Colonic mucosa (tissue), 4 donors: ENCODE measurements around the gene FATE1. TPM values are rescaled to one million over a fixed set of nuclear protein-coding genes. Genes with fewer than 3 reads are reported as not detected.

Experiments used
- DNase-seq: peaks from one replicate; pipeline ENCODE4 v3.0.0-alpha.2; 2020
- H3K27ac ChIP-seq: fragments of 200-600 bp; one replicate; pipeline ENCODE4 v1.8.0; 2021
- H3K27me3 ChIP-seq: fragments of 200-600 bp; one replicate; pipeline ENCODE4 v1.8.0; 2021
- H3K36me3 ChIP-seq: fragments of 200-600 bp; one replicate; pipeline ENCODE4 v1.8.0; 2021
- H3K4me1 ChIP-seq: fragments of 200-600 bp; one replicate; pipeline ENCODE4 v1.8.0; 2021; ENCODE audit warnings: mild to moderate bottlenecking
- H3K4me3 ChIP-seq: fragments of 200-600 bp; one replicate; pipeline ENCODE4 v1.8.0; 2021
- H3K9ac ChIP-seq, 2 donors: one replicate each; pipeline ENCODE4 v1.7.0; 2013; ENCODE audit warnings: control low read depth in 2 of 2, low read depth in 2 of 2, low read length in 2 of 2
- H3K9me3 ChIP-seq: fragments of 200-600 bp; one replicate; pipeline ENCODE4 v1.8.0; 2021
- CTCF ChIP-seq: fragments of 200-600 bp; IDR thresholded peaks from one replicate; pipeline ENCODE4 v1.8.0; 2022; ENCODE audit warnings: antibody characterized with exemption, mild to moderate bottlenecking
- intact Hi-C: fragments of 100-400 bp; cut with DNase I; formaldehyde crosslinking; loops from one replicate; pipeline ENCODE4 v1.14.1; 2022
- total RNA-seq, 2 donors: library from RNA; stranded (reverse); fragmentation: NEBNext Ultra II Directional in 1 of 2; extraction: Animal tissue kit (Norgen Biotek cat#: 25700) in 1 of 2; gene quantifications; one replicate each; pipeline ENCODE4 v1.2.1, GENCODE V29; 2021
- donor health status: healthy.
- donor health status: DM: no; HTN: no; CAD: no.
- donor health status: DM: no; HTN: no; CAD: no.

The FATE1 gene
- total RNA-seq, 2 donors from 2014 or later: not detected

- no peaks in the 10 kb centered on the region for H3K4me1 ChIP-seq
- no peak overlapping the region for H3K9ac ChIP-seq
- no peaks in the 10 kb centered on the region for H3K27me3 ChIP-seq
- H3K9me3 ChIP-seq: no peaks in the 10 kb centered on the region
- no peak overlapping the region for H3K4me3 ChIP-seq
- TF ChIP-seq CTCF: no peak
- H3K27ac ChIP-seq: no peak overlapping the region
- H3K36me3 ChIP-seq: no peaks in the 10 kb centered on the region
- intact Hi-C loops: no loop called here
- DNase-seq: no peak
Measured at GRCh38 chrX:151701071-151701470, 14.8 kb upstream of the FATE1 start.

GRCh38 chrX:151701531-151701930 is 14.3 kb upstream of the FATE1 start:
- no peaks in the 10 kb centered on the region for H3K36me3 ChIP-seq
- DNase-seq: no peak
- H3K9me3 ChIP-seq: no peaks in the 10 kb centered on the region
- H3K4me3 ChIP-seq: no peak overlapping the region
- no peak overlapping the region for H3K9ac ChIP-seq
- H3K4me1 ChIP-seq: no peaks in the 10 kb centered on the region
- no peaks in the 10 kb centered on the region for H3K27me3 ChIP-seq
- TF ChIP-seq CTCF: no peak
- intact Hi-C loops: no loop called here
- H3K27ac ChIP-seq: no peak overlapping the region

- no peak for DNase-seq
Measured at GRCh38 chrX:151702026-151702714, 13.7 kb upstream of the FATE1 start.

GRCh38 chrX:151702741-151703340 is 13.0 kb upstream of the FATE1 start:
- DNase-seq: no peak
- H3K4me3 ChIP-seq: no peak overlapping the region
- no peaks in the 10 kb centered on the region for H3K9me3 ChIP-seq
- H3K9ac ChIP-seq: no peak overlapping the region
- intact Hi-C loops: no loop called here
- no peaks in the 10 kb centered on the region for H3K4me1 ChIP-seq
- no peak for TF ChIP-seq CTCF
- H3K27me3 ChIP-seq: no peaks in the 10 kb centered on the region
- H3K36me3 ChIP-seq: no peaks in the 10 kb centered on the region
- no peak overlapping the region for H3K27ac ChIP-seq

More at GRCh38 chrX:151702026-151702714, 13.7 kb upstream of the FATE1 start:
- H3K36me3 ChIP-seq: no peaks in the 10 kb centered on the region
- H3K4me3 ChIP-seq: no peak overlapping the region
- no peaks in the 10 kb centered on the region for H3K9me3 ChIP-seq
- no peak overlapping the region for H3K9ac ChIP-seq
- intact Hi-C loops: no loop called here
- TF ChIP-seq CTCF: no peak
- no peaks in the 10 kb centered on the region for H3K4me1 ChIP-seq
- no peaks in the 10 kb centered on the region for H3K27me3 ChIP-seq
- H3K27ac ChIP-seq: no peak overlapping the region

GRCh38 chrX:151703487-151703886 is 12.3 kb upstream of the FATE1 start:
- DNase-seq: no peak
- no peak overlapping the region for H3K9ac ChIP-seq
- H3K9me3 ChIP-seq: no peaks in the 10 kb centered on the region
- intact Hi-C loops: no loop called here
- no peak for TF ChIP-seq CTCF
- H3K27me3 ChIP-seq: no peaks in the 10 kb centered on the region
- H3K27ac ChIP-seq: no peak overlapping the region
- no peaks in the 10 kb centered on the region for H3K4me1 ChIP-seq
- H3K4me3 ChIP-seq: no peak overlapping the region
- no peaks in the 10 kb centered on the region for H3K36me3 ChIP-seq
